Thyroid gland (tissue), 4 donors: ENCODE results near the gene KCNE4. TPM values are rescaled to one million over a fixed set of nuclear protein-coding genes. Genes with fewer than 3 reads are reported as not detected.

Source experiments
- DNase-seq, 2 donors: peaks; one replicate each; pipeline ENCODE4 v3.0.0-alpha.2; 2019
- H3K27ac ChIP-seq, 3 donors: fragments of 200-600 bp; sonication (generic); 1 replicate in 2 of 3; 2 replicates in 1 of 3; pipeline ENCODE4 v1.5.1; 2016 to 2019; ENCODE audit warnings: mild to moderate bottlenecking in 1 of 3, moderate library complexity in 1 of 3
- H3K27me3 ChIP-seq: fragments of 200-600 bp; sonication (generic); one replicate; pipeline ENCODE4 v1.5.1; 2019
- H3K36me3 ChIP-seq, 2 donors: fragments of 200-600 bp; sonication (generic); one replicate each; pipeline ENCODE4 v1.5.1; 2016 to 2019
- H3K4me1 ChIP-seq, 2 donors: fragments of 200-600 bp; sonication (generic); one replicate each; pipeline ENCODE4 v1.5.1; 2017 to 2019
- H3K4me3 ChIP-seq, 3 donors: fragments of 200-600 bp; sonication (generic); replicated peaks in 1 of 3; 1 replicate in 2 of 3; 2 replicates in 1 of 3; pipeline ENCODE4 v1.5.1; 2016; ENCODE audit warnings: mild to moderate bottlenecking in 1 of 3
- H3K9me3 ChIP-seq: fragments of 200-600 bp; sonication (generic); one replicate; pipeline ENCODE4 v1.5.1; 2017
- POLR2A ChIP-seq, 2 donors: fragments of 450-650 bp; IDR thresholded peaks; one replicate each; pipeline ENCODE4 v1.6.1; 2017; ENCODE audit warnings: antibody characterized with exemption in 2 of 2, mild to moderate bottlenecking in 2 of 2, moderate library complexity in 1 of 2
- WGBS, 2 donors: methylation state at CpG; one replicate each; pipeline ENCODE4 v1.1.5; 2017; 5-methylcytosine and 5-hydroxymethylcytosine counted together
- intact Hi-C: fragments of 100-400 bp; cut with DNase I; formaldehyde crosslinking; loops from one replicate; pipeline ENCODE4 v1.15.1; 2023
- total RNA-seq, 4 donors: library from RNA; depleted of rRNA; stranded (reverse); fragments of >200 nt; gene quantifications; one replicate each; pipeline ENCODE4 v1.2.3, GENCODE V29; 2016
- TF ChIP-seq, protein P1 (sequence below), 6 experiments: fragments of 200-600 bp in 3 of 6; fragments of 450-650 bp in 3 of 6; sonication (generic) in 3 of 6; IDR thresholded peaks; one replicate each; pipeline ENCODE4 v1.5.1; 2016 to 2019; ENCODE audit warnings: antibody characterized with exemption in 6 of 6, mild to moderate bottlenecking in 2 of 6, inconsistent platforms in 1 of 6, moderate library complexity in 1 of 6

The KCNE4 gene, protein sequence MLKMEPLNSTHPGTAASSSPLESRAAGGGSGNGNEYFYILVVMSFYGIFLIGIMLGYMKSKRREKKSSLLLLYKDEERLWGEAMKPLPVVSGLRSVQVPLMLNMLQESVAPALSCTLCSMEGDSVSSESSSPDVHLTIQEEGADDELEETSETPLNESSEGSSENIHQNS
- total RNA-seq = 10 to 100 TPM in 3 of 4 donors, 1 to 10 TPM in 1; 7.8 to 19.6 (median 18.4) TPM

GRCh38 chr2:223051693-223052289 lies at the start of gene KCNE4:
Gene KCNE4, plus strand, starts transcription at chr2:223052190. Its CDS starts 641 bp downstream, at chr2:223052831.
- H3K27me3 ChIP-seq = no peaks in the 10 kb centered on the region
- TF ChIP-seq POLR2A (IDR thresholded peaks at IDR 0.05) = peak in 1 of 2 donors; percentile 84
- TF ChIP-seq, protein P1, sequence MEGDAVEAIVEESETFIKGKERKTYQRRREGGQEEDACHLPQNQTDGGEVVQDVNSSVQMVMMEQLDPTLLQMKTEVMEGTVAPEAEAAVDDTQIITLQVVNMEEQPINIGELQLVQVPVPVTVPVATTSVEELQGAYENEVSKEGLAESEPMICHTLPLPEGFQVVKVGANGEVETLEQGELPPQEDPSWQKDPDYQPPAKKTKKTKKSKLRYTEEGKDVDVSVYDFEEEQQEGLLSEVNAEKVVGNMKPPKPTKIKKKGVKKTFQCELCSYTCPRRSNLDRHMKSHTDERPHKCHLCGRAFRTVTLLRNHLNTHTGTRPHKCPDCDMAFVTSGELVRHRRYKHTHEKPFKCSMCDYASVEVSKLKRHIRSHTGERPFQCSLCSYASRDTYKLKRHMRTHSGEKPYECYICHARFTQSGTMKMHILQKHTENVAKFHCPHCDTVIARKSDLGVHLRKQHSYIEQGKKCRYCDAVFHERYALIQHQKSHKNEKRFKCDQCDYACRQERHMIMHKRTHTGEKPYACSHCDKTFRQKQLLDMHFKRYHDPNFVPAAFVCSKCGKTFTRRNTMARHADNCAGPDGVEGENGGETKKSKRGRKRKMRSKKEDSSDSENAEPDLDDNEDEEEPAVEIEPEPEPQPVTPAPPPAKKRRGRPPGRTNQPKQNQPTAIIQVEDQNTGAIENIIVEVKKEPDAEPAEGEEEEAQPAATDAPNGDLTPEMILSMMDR (IDR thresholded peaks at IDR 0.05) = no peak
- H3K9me3 ChIP-seq = no peaks in the 10 kb centered on the region
- DNase-seq = peak; percentile 48 to 55
- H3K4me3 ChIP-seq = peak within 1 kb of the TSS; percentile 2 to 36 (median 28)
- peaks cover 30 to 32% of the 10 kb centered on the region in 2 donors for H3K4me1 ChIP-seq
- H3K27ac ChIP-seq = peak within 1 kb of the TSS; percentile 77 to 99 (median 89)
- intact Hi-C loops = loop anchor here (10.0 kb wide), 1 partner anchor 67 kb away; no protein-coding TSS in a partner anchor
- H3K36me3 ChIP-seq = no peaks in the 10 kb centered on the region
- WGBS, 2 donors = 23 to 28% methylated on average over 19 of the region's 19 CpGs

- Histone ChIP-seq H3K9me3 (no peaks in the 10 kb centered on the region), H3K27me3 (no peaks in the 10 kb centered on the region), H3K36me3 (no peaks in the 10 kb centered on the region), H3K4me3 (no peak overlapping the region), H3K4me1 (no peaks in the 10 kb centered on the region), H3K27ac (no peak overlapping the region)
- no peak for DNase-seq
- intact Hi-C loops = no loop called here
- TF ChIP-seq POLR2A (IDR thresholded peaks at IDR 0.05) = no peak
- TF ChIP-seq, protein P1 (IDR thresholded peaks at IDR 0.05) = no peak
- 87 to 92% methylated on average over 3 of the region's 3 CpGs for WGBS, 2 donors
These were observed 48.8 kb upstream of the KCNE4 start for GRCh38 chr2:223003191-223003590.

DNA sequence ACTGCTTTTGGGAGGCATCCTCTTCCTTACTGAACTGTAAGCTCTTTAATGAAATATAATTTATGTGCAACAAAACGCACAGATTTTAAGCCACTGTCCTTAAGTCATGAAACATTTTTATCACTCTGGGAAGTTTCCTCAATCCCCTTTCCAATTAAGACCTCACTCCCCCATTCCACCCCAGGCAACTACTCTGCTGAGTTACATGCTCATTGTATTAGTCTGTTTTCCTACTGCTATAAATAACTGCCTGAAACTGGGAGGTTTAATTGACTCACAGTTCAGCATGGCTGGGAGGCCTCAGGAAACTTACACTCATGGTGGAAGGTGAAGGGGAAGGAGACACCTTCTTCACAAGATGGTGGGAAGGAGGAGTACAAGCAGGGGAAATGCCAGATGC lies 46.5 kb upstream of the KCNE4 start:
- TF ChIP-seq, protein P1 (IDR thresholded peaks at IDR 0.05) = no peak
- TF ChIP-seq POLR2A (IDR thresholded peaks at IDR 0.05) = no peak
- intact Hi-C loops = no loop called here
- Histone ChIP-seq H3K4me1 (no peaks in the 10 kb centered on the region), H3K36me3 (no peaks in the 10 kb centered on the region), H3K27ac (no peak overlapping the region), H3K9me3 (no peaks in the 10 kb centered on the region), H3K4me3 (no peak overlapping the region), H3K27me3 (no peaks in the 10 kb centered on the region)
- 93 to 100% methylated on average over 1 of the region's 1 CpG for WGBS, 2 donors
- no peak for DNase-seq

GRCh38 chr2:223007531-223007930 lies 44.5 kb upstream of the KCNE4 start:
- TF ChIP-seq, protein P1 (IDR thresholded peaks at IDR 0.05) = no peak
- no peak for TF ChIP-seq POLR2A (IDR thresholded peaks at IDR 0.05)
- 75 to 83% methylated on average over 2 of the region's 2 CpGs for WGBS, 2 donors
- Histone ChIP-seq H3K27ac (no peak overlapping the region), H3K27me3 (no peaks in the 10 kb centered on the region), H3K4me1 (no peaks in the 10 kb centered on the region), H3K4me3 (no peak overlapping the region), H3K9me3 (no peaks in the 10 kb centered on the region), H3K36me3 (no peaks in the 10 kb centered on the region)
- intact Hi-C loops = no loop called here
- no peak for DNase-seq

DNA sequence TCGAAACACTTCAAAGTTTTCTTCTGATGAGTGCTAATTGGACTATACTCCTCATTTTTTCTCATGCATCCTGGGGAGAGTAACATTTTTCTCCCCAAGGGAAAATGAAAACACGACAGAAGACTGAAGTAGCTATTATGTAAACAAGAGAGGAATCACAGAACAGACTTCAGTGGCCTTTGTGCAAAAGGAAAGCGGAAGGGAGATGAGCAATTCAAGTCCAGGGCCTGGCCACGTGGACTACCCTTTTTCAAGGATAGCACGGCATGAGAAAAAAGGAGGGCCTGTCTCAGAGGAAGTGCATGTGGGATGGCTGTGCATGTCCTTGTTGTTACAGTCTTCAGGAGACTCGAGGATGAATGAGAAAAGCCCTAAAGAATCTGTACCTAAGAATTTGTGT lies 43.8 kb upstream of the KCNE4 start:
- H3K27me3 ChIP-seq = no peaks in the 10 kb centered on the region
- intact Hi-C loops = no loop called here

More for the DNA sequence above, 43.8 kb upstream of the KCNE4 start:
- TF ChIP-seq, protein P1 (IDR thresholded peaks at IDR 0.05) = no peak
- no peak for TF ChIP-seq POLR2A (IDR thresholded peaks at IDR 0.05)
- Histone ChIP-seq H3K4me1 (no peaks in the 10 kb centered on the region), H3K27ac (peak overlapping the region in 2 of 3 donors; percentile 10 to 27), H3K4me3 (no peak overlapping the region), H3K36me3 (no peaks in the 10 kb centered on the region), H3K9me3 (no peaks in the 10 kb centered on the region)
- 36% methylated on average over 6 of the region's 6 CpGs for WGBS, 2 donors
- peak; percentile 18 to 34 for DNase-seq
